Thyroid gland (tissue), 4 donors: ENCODE measurements around the gene GALNT14.

ENCODE experiments used
- CTCF ChIP-seq, 6 experiments: fragments of 200-600 bp in 3 of 6; fragments of 450-650 bp in 3 of 6; sonication (generic) in 3 of 6; IDR thresholded peaks; one replicate each; pipeline ENCODE4 v1.5.1; 2016 to 2019; ENCODE audit warnings: antibody characterized with exemption in 6 of 6, mild to moderate bottlenecking in 2 of 6, inconsistent platforms in 1 of 6, moderate library complexity in 1 of 6
- POLR2A ChIP-seq, 2 donors: fragments of 450-650 bp; IDR thresholded peaks; one replicate each; pipeline ENCODE4 v1.6.1; 2017; ENCODE audit warnings: antibody characterized with exemption in 2 of 2, mild to moderate bottlenecking in 2 of 2, moderate library complexity in 1 of 2

- TF ChIP-seq CTCF (IDR thresholded peaks at IDR 0.05) = no peak
- TF ChIP-seq POLR2A (IDR thresholded peaks at IDR 0.05) = no peak
Observed at GRCh38 chr2:31002537-31003150, 135.6 kb downstream of the GALNT14 start.
